K562 (cell line): ENCODE data around the gene C11orf86.

Source experiments
- LARP7 ChIP-seq: fragments of 450-650 bp; IDR thresholded peaks from 2 replicates; pipeline ENCODE4 v1.6.1; 2016
- POLR2A ChIP-seq: fragments of 450-650 bp; conservative IDR thresholded peaks from 2 replicates; pipeline ENCODE4 v1.6.1; 2016
- POLR2AphosphoS5 ChIP-seq: IDR thresholded peaks from 2 replicates; pipeline ENCODE4 v1.6.1; 2011; ENCODE audit warnings: mild to moderate bottlenecking, low read depth, low read length, moderate library complexity; ENCODE audit not compliant: control insufficient read depth, insufficient read depth
- SREBF2 ChIP-seq: sonication (generic); formaldehyde crosslinking; IDR thresholded peaks from 2 replicates; pipeline ENCODE4 v1.4.0; 2020; ENCODE audit warnings: mild to moderate bottlenecking, missing genetic modification reagents
- ZKSCAN8 ChIP-seq: fragments of 200-800 bp; sonication (Bioruptor generic); IDR thresholded peaks from 2 replicates; pipeline ENCODE4 v1.6.1; 2016; ENCODE audit warnings: missing genetic modification characterization, missing compliant biosample characterization
- ZNF232 ChIP-seq: sonication (generic); formaldehyde crosslinking; IDR thresholded peaks from 2 replicates; pipeline ENCODE4 v1.8.0; 2022; ENCODE audit warnings: mild to moderate bottlenecking, missing genetic modification reagents

DNA sequence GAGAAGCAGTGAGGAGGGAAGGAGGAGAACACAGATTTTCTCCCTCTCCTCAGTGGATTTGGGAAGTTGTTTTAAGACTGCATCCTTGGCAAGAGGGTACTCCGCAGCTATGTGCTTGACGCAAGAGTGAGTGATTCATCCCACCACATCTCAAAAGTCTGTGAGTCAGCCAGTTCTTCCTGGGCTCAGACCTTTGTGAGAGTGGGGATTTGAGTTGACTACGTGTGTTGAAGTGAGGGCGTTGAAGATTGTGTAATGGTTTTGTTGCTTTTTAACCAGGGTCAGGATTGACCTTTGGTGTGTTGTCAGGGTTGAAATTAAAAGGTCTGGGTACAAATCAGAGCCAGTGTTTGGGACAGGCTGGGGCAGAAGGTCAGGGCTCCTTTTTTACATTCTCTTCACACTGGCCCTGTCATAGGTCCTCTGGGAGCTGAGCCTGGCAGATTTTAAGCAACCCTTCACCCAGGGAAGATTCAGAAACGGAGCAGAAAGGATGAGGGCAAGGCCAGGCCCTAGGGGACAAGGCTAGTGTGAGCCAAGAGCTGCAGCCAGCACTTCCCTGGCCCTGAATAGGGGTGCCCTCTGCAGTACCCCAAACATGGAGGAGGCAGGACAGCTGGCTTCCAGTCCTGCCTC, 4.2 kb upstream of the C11orf86 start:
- TF ChIP-seq SREBF2 = no peak
- TF ChIP-seq LARP7 = no peak
- no peak for TF ChIP-seq ZNF232
- no peak for TF ChIP-seq POLR2AphosphoS5
- no peak for TF ChIP-seq ZKSCAN8
- no peak for TF ChIP-seq POLR2A
